ENCODE data around the gene TDRD3. TPM values are rescaled to one million over a fixed set of nuclear protein-coding genes. Genes with fewer than 3 reads are reported as not detected.

Gene TDRD3
- 10 to 100 TPM; 18.8 to 39.2 TPM for total RNA-seq

- Histone ChIP-seq H3K36me3 (no peaks in the 10 kb centered on the region), H3K27me3 (replicated peaks; ENCODE audit: insufficient read depth) (no peaks in the 10 kb centered on the region), H3K4me1 (ENCODE audit: control insufficient read depth in 1 of 2, low read depth in 2 of 2) (peaks cover 12 to 25% of the 10 kb centered on the region in 2 donors), H3K4me3 (peak within 1 kb of the TSS; percentile 85), H3K27ac (peak within 1 kb of the TSS; percentile 91 to 96), H3K9me3 (no peaks in the 10 kb centered on the region)
- ATAC-seq (ENCODE audit: insufficient number of reproducible peaks, low FRiP score, low read depth) (peak; percentile 74), DNase-seq (ENCODE audit: low spot score) (peak; percentile 13)
- TF ChIP-seq CTCF (IDR thresholded peaks at IDR 0.05): peak; percentile 70
Measured at GRCh38 chr13:60396783-60397703, at the start of gene TDRD3. Gene TDRD3, plus strand, starts transcription at chr13:60397220. Its CDS starts 145 bp downstream, at chr13:60397365.

GRCh38 chr13:60347690-60348089, 49.3 kb upstream of the TDRD3 start:
- Histone ChIP-seq H3K9me3 (no peaks in the 10 kb centered on the region), H3K27ac (no peak overlapping the region), H3K4me1 (ENCODE audit: control insufficient read depth in 1 of 2, low read depth in 2 of 2) (no peaks in the 10 kb centered on the region), H3K27me3 (replicated peaks; ENCODE audit: insufficient read depth) (no peaks in the 10 kb centered on the region), H3K4me3 (no peak overlapping the region), H3K36me3 (no peaks in the 10 kb centered on the region)
- DNase-seq (ENCODE audit: low spot score): no peak
- ATAC-seq (ENCODE audit: insufficient number of reproducible peaks, low FRiP score, low read depth): no peak
- no peak for TF ChIP-seq CTCF (IDR thresholded peaks at IDR 0.05)

- Histone ChIP-seq H3K27ac (no peak overlapping the region), H3K4me1 (ENCODE audit: control insufficient read depth in 1 of 2, low read depth in 2 of 2) (no peaks in the 10 kb centered on the region), H3K27me3 (replicated peaks; ENCODE audit: insufficient read depth) (no peaks in the 10 kb centered on the region), H3K9me3 (no peaks in the 10 kb centered on the region), H3K4me3 (no peak overlapping the region), H3K36me3 (no peaks in the 10 kb centered on the region)
- DNase-seq (ENCODE audit: low spot score) (no peak), ATAC-seq (ENCODE audit: insufficient number of reproducible peaks, low FRiP score, low read depth) (no peak)
- TF ChIP-seq CTCF (IDR thresholded peaks at IDR 0.05): no peak
Measured at GRCh38 chr13:60348097-60348496, 48.9 kb upstream of the TDRD3 start.

- H3K4me1 ChIP-seq (ENCODE audit: control insufficient read depth in 1 of 2, low read depth in 2 of 2): no peaks in the 10 kb centered on the region
- DNase-seq (ENCODE audit: low spot score) (no peak), ATAC-seq (ENCODE audit: insufficient number of reproducible peaks, low FRiP score, low read depth) (no peak)
- no peak for TF ChIP-seq CTCF (IDR thresholded peaks at IDR 0.05)
- H3K36me3 ChIP-seq: no peaks in the 10 kb centered on the region
- H3K4me3 ChIP-seq: no peak overlapping the region
- no peak overlapping the region for H3K27ac ChIP-seq
- no peaks in the 10 kb centered on the region for H3K27me3 ChIP-seq (replicated peaks; ENCODE audit: insufficient read depth)
- no peaks in the 10 kb centered on the region for H3K9me3 ChIP-seq
Measured at GRCh38 chr13:60351326-60351725, 45.7 kb upstream of the TDRD3 start.

- H3K9me3 ChIP-seq: no peaks in the 10 kb centered on the region
- no peak overlapping the region for H3K27ac ChIP-seq
- H3K4me3 ChIP-seq: no peak overlapping the region
- DNase-seq (ENCODE audit: low spot score) (no peak), ATAC-seq (ENCODE audit: insufficient number of reproducible peaks, low FRiP score, low read depth) (no peak)
- no peak for TF ChIP-seq CTCF (IDR thresholded peaks at IDR 0.05)
- H3K4me1 ChIP-seq (ENCODE audit: control insufficient read depth in 1 of 2, low read depth in 2 of 2): no peaks in the 10 kb centered on the region
- H3K36me3 ChIP-seq: no peaks in the 10 kb centered on the region
- H3K27me3 ChIP-seq (replicated peaks; ENCODE audit: insufficient read depth): no peaks in the 10 kb centered on the region
Measured at GRCh38 chr13:60351855-60352615, 45.0 kb upstream of the TDRD3 start.
